GM10266 (cell line): ENCODE data around the gene OTUB2.

Experiments used
- DNase-seq: peaks from one replicate; pipeline ENCODE4 v3.0.0; 2012; ENCODE audit errors: extremely low spot score
- TF ChIP-seq, protein P1 (sequence below): IDR thresholded peaks from 2 replicates; pipeline ENCODE4 v1.5.1; 2012; ENCODE audit warnings: mild to moderate bottlenecking, low read depth; ENCODE audit not compliant: control insufficient read depth, insufficient read depth; ENCODE audit errors: missing control alignments

Gene OTUB2

DNA sequence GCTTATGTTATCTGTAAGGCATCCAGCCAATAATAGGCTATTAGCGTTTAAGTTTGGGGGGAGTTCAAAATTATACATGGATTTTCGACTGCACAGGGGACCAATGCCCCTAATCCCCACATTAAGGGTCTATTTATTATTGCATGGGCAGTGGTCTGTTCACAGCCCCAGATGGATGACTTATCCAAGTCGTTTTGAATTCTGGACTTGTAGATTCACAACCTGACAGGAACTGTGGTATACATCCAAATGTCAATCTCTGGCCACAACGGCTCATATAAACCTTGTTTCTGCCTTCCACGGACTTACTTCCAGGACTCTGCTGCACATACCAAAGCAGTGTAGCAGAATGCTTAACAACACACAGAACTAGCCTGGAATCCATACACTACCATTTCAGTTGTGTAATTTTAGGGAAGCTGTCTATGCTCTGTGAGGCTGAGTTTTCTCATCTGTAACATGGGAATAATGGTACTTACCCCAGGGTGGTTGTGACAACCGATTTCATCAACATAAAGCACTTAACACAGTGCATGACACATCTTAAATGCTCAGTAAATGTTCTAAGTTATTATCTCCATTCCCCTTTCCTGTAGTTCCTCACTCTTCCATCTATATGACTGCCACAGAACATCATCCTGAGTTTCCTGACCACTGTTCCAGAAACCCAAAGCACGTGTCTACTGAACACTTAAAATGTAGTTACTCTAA lies 51.1 kb downstream of the OTUB2 start:
- no peak for DNase-seq
- TF ChIP-seq, protein P1, sequence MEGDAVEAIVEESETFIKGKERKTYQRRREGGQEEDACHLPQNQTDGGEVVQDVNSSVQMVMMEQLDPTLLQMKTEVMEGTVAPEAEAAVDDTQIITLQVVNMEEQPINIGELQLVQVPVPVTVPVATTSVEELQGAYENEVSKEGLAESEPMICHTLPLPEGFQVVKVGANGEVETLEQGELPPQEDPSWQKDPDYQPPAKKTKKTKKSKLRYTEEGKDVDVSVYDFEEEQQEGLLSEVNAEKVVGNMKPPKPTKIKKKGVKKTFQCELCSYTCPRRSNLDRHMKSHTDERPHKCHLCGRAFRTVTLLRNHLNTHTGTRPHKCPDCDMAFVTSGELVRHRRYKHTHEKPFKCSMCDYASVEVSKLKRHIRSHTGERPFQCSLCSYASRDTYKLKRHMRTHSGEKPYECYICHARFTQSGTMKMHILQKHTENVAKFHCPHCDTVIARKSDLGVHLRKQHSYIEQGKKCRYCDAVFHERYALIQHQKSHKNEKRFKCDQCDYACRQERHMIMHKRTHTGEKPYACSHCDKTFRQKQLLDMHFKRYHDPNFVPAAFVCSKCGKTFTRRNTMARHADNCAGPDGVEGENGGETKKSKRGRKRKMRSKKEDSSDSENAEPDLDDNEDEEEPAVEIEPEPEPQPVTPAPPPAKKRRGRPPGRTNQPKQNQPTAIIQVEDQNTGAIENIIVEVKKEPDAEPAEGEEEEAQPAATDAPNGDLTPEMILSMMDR: no peak

DNA sequence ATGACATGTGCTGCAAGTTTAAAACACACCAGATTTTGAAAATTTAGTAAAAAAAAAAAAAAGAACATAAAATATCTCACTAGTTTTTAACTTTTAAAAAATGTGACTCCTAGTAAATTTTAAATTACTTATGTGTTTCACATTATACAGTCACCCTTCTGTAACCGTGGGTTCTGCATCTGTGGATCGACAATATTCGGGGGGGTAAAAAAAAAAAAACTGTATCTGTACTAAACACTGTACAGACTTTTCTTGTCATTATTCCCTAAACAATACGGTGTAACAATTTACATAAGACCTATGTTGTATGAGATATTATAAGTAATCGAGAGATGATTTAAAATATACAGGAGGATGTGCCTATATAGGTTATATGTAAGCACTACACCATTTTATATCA lies 51.7 kb downstream of the OTUB2 start:
- no peak for DNase-seq
- TF ChIP-seq, protein P1: no peak

DNA sequence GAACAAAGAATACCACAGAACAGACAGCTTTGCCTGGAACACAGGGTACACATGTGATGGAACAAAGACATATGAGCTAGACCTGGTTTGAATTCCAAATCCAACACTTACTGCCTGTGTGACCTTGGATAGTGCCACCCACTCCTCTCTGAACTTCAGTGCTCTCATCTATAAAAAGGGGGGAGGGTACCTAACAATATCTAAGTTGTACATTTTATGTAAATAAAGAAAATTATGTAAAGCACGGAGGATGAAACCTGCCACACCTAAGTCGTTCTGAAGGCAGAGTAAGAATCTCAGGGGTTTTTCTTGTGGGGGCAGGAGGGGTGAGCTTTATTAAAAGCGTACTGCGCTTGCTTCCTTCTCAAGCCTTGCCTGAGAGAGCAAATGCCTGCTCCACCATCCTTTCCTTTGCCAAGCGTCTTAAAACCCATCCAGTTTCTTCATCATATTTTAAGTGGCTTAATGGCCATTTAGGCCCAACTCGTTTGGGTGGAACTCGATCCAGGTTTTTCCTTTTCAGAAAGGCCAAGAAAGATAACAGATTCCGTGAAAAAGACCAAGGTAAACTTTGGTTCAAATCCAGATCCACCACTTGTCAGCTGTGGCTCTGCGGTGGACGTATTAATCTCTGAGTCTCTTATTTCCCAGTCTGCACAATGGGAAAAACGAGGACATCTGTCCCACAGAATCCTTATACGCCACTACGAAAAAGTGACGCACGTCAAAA lies 53.9 kb downstream of the OTUB2 start:
- TF ChIP-seq, protein P1: no peak
- peak; percentile 26 for DNase-seq

DNA sequence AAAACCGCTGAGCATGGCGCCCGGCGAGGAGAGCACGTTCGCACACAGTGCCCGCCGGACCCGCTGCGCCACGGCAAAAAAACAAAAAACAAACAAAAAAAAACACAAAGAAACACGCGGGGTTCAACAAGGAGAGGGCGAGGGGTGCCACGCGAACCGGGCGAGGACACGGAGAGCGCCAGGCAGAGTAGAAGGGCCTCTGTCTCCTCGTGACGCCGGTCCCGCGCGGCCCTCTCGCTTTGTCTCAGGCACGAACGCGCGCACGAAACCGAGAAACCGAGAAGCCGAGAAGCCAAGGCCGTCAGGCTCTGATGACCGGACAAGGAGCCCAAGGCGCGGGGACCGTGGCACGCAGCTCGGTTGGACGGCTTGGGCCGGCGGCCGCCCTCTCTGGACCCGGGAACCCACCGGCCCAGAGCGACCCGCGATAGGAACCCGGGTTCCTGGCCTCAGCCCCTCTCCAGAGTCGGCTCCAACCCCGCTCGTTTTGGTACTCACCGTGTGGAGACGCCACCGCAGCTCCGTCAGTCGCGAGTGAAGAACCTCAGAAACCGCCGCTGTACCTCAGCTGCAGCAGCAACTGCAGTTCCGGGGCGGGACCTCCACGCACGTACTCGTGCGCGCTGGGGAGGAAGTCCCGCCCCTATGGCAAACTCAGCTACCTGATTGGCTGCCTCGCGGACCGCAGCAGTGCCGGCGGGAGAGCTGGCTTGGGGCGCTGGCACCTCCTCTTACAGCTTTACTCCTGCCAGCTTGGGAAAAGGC lies 54.7 kb downstream of the OTUB2 start, which contains the start of the genes DDX24 and IFI27L1:
Gene DDX24 (minus strand): TSS at position 582 of the 765 bp plus-strand sequence. CDS start 1,460 bp downstream, outside the sequence.
Gene IFI27L1 (plus strand): TSS at position 690 of the 765 bp plus-strand sequence. CDS start 15,628 bp downstream, outside the sequence.
- DNase-seq: peak; percentile 95
- TF ChIP-seq, protein P1: no peak

DNA sequence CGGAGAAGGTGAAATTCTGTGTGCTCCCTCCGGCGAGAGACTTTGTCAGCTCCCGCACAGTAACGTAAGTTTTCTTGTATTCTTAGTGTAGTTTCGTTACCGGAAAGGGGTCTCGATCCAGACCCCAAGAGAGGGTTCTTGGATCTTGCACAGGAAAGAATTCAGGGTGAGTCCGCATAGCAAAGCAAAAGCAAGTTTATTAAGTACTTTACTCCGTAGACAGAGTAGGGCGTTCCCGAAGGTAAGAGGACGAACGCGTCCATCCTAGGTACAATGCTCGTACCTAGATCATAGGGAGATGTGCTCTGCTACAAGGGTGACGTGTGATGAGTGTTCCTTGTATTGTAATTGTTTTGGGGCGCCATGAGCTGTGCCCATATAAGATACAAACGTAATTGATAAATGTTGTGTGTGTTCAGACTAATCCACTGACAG lies 55.3 kb downstream of the OTUB2 start:
- TF ChIP-seq, protein P1: no peak
- no peak for DNase-seq

DNA sequence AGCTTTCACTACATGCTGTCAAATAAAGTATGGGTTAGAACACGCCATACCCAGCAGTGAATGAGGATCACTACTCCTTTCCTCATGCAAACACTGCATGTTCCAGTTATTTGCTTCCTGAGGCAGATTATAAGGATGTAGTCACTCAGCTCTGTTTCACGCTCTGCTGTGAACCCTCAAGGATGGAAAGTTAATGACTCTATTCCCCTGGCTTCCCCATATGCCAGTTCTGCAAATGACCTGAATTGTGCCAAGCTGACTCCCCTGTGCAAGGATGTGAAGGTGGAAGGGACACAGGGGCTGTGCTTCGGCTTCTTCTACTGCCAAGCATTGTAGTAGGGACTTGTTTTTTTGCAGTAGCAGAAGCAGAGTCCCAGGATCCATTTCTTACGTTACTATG lies 61.8 kb downstream of the OTUB2 start:
- no peak for DNase-seq
- TF ChIP-seq, protein P1: no peak
